ENCODE data around the gene SENP8.

Gene SENP8

DNA sequence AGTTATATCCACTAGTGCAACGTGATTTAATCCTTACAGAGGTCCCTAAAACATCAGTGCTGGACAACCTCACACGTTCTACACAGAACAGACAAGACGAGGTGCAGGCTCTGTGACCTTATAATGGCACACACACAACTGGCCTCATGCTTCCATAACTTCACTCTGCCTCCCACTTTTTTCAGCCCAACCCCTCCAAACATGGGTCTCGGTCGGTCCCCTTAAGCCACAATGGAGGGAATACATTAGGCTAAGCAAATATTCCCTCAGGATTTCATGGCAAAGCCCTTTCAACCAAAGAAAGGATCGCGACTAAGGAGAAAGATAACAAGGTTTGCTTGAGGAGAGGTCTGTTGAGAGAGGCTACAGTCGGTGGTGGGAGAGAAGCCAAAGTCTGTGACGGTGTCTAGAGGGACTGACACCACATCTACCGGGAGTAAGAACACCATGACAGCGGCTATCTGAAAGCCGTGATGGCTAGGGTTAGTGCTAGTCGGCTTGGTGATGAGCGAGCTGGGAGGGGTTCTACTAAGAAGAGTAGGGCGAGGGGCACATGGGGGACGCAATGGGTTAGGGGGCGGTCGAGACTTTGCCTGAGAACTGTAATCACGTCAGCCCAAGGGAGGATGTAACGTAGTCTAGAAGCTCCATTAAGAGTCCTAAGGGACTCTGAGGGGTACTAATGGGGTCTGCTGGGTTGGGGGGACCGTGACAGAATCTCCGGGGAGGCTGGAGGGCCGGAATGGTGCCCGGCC is 1.3 kb upstream of the SENP8 start:
- peak; percentile 25 to 65 for DNase-seq

DNA sequence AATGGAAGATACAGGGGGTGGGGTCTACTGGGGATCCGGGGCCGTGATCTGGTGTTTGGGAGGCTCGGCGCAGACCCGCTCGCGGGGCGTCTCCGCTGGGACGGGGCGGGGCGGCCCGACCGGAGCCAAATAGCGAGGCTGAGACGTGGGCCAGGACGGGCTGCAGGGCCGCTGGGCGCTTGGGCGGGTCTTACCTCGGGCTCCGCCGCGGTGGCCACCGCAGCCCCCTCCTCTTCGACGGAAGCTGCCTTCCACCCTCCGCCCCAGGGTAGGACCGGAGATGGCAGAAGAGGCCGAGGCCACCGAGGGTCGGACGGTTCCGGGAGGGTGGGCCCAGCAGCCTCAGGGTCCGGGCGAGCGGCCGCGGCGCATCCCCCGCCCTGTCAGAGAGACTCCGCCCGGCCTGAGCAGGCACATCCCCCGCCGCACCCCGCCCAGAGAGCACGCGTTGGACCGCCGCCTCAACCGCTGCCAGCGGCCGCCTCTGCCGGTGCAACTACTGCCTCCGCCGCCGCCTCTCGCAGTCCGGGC is 652 bp upstream of the SENP8 start:
- DNase-seq: peak; percentile 74 to 80

DNA sequence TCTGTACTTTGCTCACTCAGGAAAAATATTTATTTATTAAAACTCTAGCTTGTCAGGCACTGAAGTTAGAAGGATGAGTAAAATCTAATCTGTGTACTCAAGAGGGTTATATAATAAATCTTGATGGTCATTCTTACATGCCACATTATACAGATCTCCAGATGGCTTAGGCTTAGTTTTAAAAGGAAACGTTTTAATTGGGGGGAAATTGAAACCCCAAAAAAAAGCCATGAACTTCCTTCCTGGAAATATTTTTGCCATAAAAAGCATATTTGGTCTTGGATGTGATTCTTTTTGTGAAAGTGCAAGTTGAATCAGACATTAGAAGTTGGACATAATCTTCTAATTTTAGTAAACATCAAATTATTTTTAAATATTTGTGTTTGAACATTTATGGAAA is 6.0 kb downstream of the SENP8 start:
- no peak for DNase-seq

DNA sequence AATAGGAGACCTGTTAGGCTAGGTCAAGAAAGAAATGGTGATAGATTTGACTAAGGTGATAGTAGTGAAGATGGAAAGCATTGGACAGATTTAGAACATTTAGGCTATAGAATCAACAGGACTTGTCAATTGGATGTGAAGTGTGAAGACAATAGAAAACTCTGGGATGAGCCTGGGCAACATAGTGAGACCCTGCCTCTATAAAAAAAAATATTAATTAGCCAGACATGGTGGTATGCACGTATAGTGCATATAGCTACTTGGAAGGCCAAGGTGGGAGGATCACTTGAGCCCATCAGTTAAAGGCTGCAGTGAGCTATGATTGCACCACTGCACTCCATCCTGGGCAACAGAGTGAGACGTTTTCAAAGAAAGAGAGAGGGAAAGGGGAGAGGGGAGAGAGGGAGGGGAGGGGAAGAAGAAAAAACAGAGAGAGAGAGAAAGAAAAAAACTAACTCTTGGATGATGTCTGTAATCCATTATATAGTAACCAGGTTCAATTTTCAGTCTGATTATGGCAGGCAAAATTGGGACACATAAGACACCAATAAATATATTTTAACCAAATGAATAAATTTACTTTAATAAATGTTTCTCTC is 9.6 kb downstream of the SENP8 start:
- DNase-seq: no peak

DNA sequence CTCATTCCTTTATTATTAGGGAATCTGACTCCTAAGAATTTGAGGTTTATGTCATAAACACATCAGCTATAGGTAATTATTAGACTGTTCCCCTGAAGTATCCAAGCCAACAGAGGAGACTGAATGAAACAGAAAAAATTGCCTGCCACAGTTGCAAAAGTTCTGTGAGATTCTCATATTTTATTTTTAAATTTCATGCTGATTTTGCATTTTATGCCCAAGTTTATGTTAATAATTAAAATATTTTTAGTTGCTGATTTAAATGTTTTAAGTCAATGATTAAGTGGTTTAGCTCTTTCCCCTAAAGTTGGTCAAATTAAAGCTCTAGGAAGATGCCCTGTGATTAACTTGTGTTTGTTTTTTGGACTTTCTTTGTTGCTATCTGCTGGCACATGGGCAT is 10.2 kb downstream of the SENP8 start:
- no peak for DNase-seq

DNA sequence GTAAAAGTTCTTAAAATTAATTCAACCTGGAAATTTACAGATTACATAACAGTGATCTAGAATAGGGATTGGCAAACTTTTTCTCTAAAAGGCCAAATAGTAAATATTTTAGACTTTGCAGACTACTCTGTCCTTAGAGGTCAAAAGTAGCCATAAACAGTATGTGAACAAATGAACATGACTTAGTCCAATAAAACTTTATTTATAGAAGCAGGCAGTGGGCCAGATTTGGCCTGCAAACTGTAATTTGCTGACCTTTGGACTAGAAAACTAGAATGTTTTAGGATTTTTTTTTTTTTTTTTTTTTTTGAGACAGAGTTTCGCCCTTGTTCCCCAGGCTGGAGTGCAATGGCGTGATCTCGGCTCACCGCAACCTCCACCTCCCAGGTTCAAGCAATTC is 12.1 kb downstream of the SENP8 start:
- DNase-seq: no peak

DNA sequence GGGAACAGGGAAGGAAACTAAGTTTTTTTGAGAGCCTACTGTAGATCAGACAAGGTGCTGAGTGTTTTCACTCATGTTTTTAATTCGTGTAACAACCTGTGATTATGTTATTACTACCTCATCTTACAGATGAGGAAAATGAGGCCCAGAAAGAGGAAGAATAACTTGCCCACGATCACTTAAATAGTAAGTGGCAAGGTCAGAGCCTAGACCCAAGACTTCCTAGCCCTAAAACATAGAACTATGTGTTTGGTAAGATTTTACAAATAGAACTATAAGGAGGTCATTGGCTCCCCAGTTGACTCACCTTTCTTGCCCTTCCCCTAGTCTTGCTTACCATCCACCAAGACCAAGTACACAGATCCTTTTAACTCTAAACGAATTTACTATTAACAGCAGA is 13.7 kb downstream of the SENP8 start:
- DNase-seq: no peak

DNA sequence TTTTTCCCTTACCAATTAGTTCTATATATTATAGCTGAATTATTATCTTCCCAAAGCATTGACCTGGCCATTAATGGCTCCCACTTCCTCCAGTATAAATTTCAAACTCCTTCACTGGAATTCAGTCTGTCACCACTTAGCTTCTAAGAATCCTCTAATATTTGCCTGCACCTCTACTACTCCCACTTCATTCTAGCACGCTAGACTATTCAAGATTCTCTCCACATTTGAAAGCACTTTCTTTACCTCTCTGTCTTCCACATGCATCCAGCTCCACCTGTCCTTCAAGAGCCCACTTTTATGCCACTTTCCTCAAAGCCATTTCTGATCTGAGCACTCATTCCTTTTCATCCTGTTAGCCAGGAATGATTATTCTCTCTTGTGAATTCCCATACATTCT is 15.0 kb downstream of the SENP8 start:
- no peak for DNase-seq

DNA sequence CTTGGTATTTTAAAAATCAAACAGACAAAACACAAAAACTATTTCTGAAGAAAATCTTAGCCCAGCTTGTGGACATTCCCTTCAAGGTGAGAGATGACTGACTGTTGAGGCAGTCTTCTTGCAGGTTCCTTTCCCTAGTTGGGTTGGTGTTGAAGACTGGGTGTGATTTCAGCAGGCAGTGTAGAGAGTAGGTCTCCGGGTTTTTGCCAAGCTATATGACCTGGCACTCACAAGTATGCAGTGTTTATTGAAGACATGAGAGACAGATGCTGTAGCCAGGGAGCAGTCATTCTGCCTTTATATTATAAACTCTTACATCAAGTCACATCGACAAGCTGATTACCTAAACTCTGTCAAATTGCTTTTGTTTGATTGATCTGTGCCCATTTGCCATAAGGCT is 17.5 kb downstream of the SENP8 start:
- DNase-seq: no peak

DNA sequence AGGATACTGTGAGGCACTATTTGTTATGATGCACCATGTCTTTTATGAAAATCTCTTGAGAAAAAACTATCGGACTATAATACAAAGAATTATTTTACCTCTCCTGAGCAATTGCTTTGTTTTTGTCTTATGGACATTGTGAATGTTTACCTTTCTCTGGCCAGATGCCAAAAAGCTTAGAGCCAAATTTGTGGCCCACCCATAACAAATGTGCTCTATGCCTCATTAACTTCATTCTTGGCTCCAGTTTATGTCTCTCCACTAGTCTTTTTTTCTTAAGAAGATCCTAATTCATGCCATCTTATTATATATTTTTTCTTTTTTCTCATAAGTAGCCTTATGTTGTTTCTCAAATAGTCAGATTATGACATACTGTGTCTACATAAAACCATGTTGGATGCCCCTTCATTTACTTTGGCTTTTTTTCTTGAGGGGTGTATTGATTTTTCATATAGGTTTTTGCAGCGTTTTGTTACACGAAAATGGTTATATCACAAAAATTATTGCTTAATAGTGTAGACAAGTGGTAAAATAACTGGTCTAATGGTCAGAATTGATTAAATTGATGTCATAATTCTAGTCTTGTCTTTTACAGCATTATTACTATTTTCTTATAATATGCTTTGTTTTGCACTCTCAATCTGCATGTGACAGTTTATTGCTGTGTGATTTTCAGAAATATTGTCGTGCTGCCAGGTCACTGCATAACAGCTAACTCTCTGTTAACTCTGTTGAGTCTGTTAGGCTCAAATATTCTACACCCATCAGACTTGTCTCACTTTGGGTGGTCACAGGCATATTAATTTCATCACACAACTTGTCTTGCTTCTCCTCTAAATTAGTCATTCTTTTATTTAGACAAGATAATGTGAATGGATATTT is 18.2 kb downstream of the SENP8 start:
- DNase-seq: no peak

DNA sequence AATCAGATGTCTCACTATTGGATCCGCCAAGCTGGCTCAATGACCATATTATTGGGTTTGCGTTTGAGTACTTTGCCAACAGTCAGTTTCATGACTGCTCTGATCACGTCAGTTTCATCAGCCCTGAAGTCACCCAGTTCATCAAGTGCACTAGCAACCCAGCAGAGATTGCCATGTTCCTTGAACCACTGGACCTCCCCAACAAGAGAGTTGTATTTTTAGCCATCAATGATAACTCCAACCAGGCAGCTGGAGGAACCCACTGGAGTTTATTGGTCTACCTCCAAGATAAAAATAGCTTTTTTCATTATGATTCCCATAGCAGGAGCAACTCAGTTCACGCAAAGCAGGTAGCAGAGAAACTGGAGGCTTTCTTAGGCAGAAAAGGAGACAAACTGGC is 21.5 kb downstream of the SENP8 start:
- no peak for DNase-seq

DNA sequence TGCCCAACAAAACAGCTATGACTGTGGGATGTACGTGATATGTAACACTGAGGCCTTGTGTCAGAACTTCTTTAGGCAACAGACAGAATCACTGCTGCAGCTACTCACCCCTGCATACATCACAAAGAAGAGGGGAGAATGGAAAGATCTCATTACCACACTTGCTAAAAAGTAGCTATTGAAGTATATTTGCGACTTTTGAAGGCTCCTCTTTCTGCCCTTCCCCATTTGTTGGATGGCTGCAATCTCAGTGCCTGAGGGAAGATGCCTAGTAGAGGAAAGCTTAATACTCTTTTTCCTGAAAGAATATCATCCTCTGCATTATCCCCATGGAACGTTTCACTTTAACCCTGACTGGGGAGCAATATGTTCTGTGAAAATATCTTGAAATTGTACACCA is 21.9 kb downstream of the SENP8 start:
- DNase-seq: no peak

DNA sequence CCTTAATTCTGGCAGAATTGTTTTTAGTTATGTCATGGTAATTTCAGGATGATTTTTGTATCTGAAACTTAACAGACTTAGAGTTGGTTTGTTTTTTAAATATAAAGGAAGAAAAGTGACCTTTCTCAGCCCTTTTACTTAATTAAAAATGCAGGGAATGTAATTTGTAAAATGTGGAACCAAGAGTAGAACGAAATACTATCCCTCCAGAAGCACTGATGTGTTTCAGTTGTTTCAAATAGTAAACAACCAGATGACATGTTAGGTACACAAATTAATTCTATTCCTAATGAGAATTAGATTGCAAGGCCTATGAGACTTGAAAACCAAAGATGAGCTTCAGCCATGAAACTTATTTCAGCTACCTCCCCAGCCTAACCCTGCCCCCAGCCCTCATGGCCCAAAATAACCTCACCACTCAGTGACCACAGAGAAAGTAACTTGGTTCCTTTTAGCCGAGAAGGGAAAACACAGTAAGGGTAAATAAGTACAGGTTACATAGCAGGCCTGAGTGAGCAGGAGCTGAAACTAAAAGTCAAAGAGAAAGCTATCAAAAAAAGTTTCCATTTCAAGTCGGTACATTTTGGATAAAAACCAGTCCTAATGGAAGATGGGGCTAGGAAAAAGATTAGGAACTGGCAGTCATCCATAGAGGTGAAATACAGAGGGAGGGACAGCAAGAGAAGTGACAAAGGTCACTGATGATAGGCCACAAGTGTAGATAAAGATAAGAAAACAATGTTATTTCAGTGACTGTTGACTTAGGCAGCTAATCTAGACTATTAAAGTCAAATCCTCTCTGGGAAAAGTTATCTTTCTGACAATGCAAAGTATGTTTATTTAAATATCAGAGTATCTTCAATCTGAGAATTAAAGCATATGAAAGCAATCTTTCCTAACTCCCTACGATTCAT is 23.2 kb downstream of the SENP8 start:
- no peak for DNase-seq

DNA sequence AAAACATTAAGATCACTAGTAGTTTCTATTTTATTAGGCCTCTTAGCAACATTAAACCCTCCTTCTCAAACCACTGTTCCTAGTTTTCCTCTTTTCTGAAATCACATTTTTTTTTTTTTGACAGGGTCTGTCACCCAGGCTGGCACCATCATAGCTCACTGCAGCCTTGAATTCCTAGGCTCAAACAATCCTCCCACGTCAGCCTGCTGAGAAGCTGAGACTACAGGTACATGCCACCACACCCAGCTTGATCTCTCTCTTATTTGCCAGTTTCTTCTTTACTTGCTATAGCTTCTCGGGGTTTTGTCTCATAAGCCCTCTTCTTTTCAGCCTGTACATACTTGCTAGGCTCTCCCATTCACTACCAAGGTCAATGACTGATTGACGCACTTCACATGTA is 28.0 kb downstream of the SENP8 start:
- no peak for DNase-seq

DNA sequence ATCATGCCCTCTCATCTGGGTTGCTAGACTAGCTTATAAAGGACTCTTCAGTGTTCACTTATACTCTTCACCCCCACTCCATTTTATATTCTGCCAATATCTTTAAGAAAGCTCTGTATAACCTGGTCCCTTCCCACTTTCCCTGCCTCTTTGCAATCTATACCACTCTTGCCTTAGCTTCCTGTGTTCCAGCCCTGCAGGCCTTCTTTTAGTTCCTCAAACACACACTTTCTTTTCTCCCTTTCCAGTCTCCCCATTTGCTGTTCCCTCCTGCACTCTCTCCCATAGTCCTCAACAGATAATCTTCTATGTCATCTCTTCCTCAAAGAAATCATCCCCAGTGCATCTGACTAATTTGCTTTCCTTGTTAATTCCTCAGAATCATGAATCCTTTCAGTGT is 28.7 kb downstream of the SENP8 start:
- no peak for DNase-seq

DNA sequence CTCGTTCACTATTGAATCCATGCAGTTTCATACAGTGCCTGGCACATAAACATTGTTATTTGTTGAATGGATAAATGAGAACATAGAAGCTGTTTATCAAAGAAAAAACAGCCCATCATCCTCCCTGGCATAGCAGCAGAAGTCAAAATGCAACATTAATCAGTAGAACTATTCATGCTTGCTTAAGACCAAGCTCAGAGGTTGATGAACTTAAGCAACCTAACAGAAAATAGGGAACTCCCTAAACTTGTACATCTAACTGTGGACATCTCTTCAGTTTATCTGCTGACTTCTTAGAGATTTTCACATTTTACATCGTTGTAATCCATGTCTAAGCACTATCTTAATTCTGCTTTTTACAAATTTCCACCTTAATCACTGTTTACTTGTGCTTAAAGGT is 29.2 kb downstream of the SENP8 start:
- no peak for DNase-seq

DNA sequence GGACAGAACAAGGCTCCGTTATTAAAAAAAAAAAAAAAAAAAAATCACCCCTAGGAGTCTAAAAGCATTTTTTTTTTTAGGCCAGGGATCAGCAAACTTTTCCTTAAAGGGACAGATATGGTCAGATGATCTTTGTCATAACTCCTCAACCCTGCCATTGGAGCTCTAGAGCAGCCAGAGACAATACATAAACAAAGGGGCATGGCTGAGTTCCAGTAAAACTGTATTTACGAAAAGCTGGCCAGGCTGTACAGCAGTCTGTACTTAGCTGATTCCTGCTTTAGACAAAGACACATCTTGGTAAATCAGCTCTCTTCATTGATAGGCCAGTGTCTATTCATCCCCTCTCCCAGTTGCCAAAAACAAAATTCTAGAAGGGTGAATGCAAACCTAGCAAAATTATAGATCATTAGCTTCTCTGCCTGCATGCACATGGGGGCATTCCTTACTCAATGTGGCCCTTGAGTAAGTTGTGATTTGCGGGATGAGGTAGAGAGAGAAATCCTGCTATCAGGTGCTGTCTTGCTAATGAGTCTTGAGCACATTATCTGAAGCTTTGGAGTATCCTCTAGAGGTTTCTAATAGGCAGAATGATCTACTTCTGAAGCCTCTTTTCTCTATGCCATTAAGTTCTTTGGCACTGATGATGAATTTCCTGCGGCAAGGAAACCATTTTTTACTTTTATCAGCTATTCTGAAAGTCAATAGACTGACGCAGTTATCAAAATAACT is 35.2 kb downstream of the SENP8 start:
- DNase-seq: no peak

DNA sequence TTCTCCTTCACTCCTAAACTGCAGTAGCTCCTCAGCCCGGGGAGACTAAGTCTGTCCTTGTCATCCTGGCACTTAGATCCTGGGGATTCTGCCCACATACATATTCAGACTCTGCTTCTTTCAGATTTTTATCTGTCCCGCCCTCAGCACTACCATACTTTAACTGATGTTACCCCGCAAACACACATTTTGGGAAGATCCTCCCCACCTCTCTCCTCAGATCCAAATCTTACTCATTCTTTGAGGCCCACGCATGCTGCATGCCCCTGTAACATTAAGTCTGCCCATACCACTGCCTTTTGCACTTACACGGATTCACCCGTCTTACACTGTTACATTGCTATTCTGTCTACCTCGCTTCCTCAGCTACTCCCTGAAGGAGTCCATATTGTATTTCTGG is 36.1 kb downstream of the SENP8 start:
- DNase-seq: no peak

DNA sequence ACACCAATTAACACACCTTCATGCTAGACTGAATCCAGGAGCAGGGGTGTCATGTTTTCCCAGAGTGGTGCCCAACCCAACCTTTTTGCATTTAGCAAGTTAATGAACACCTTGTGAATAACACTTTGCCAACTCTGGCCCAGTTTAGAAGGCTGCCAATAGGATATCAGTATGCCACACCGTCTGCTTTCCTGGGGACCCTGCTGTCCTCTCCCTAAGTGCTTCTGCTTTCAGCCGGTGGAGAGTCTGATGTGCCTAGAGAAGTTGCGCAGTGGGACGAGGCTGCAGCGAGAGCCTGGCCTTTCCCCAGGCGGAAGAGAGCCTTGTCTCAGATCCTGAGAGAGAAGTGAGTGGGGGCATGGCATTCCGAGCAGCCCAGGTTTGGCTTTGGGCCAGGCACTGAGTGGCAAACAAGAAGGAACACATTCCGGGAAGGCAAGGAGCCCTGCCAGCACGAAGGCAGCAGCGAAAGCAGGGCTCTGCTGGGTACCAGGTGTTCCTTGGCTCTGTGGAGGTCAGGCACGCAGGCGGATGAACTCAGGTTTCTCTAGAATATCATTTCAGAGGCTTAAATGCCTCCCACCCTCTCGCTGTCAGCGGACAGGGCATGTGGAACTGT is 36.9 kb downstream of the SENP8 start:
- no peak for DNase-seq

DNA sequence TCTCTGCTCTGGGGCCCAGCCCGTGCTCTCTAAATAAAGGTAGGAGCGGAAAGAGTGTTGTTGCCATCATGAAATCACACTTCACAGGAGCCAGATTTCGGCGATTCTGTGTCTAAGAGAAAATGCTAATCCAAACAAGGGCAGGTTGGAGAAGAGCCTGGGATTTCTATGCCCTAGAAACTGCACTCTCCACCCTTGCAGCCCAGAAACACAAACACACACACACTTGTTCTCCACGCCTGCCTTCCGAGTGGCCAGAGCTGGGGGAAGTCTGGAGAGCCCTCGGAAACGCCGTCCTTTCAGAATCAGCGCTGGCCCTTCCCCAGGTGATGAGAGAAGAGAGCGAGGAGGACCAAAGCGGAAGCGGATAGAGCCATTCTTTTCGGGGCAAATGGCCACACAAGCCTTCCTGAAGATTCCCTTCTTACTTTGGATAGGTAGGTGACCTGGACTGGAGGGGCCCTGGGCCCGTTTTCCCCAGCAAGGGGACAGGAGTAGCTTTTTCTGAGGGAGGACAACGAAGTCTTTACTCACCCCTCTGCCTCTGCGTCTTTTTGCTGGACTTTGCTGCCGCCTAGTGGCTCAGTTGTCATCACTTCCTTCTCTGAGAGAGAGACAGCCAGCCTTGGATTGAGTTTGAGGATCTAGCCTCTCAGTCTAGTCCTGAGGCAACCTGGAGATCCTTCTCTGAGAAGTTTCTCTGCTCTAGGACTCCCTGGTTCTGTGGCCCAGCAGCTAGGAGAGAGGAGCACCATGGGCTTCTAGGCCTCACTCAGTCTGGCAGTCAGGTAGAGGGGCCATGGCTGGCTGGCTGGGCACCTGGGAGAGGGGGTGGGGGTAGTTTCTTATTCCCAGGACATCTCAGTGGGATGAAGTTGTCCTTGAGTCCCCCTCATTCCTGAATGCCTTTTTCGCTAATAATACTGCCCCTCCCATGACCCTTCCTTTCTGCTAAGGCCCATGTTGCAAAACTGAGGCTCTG is 37.7 kb downstream of the SENP8 start:
- DNase-seq: peak; percentile 80 to 85
